Testis (tissue), 3 donors: Measurements from ENCODE around the gene FOXK2. TPM values are rescaled to one million over a fixed set of nuclear protein-coding genes. Genes with fewer than 3 reads are reported as not detected.
"Not testable (repeated sequence)": the region's sequence is repeated elsewhere in the genome, so short reads cannot be mapped to it uniquely, and the experiment has no call there.

Source experiments
- DNase-seq: peaks from one replicate; pipeline ENCODE4 v3.0.0-alpha.2; 2019
- H3K27ac ChIP-seq, 2 donors: fragments of 200-600 bp; sonication (generic); one replicate each; pipeline ENCODE4 v1.5.1; 2019
- H3K27me3 ChIP-seq: fragments of 200-600 bp; sonication (generic); one replicate; pipeline ENCODE4 v1.5.1; 2019
- H3K36me3 ChIP-seq: fragments of 200-600 bp; sonication (generic); one replicate; pipeline ENCODE4 v1.5.1; 2017; ENCODE audit warnings: low read depth; ENCODE audit errors: missing control alignments
- H3K4me1 ChIP-seq: fragments of 200-600 bp; sonication (generic); one replicate; pipeline ENCODE4 v1.5.1; 2019
- H3K4me3 ChIP-seq, 2 donors: fragments of 200-600 bp; sonication (generic); one replicate each; pipeline ENCODE4 v1.5.1; 2017 to 2019
- H3K9me3 ChIP-seq: fragments of 200-600 bp; sonication (generic); one replicate; pipeline ENCODE4 v1.5.1; 2017
- POLR2A ChIP-seq: fragments of 450-650 bp; IDR thresholded peaks from one replicate; pipeline ENCODE4 v1.6.1; 2017; ENCODE audit warnings: antibody characterized with exemption, mild to moderate bottlenecking, moderate library complexity
- WGBS, 2 donors: methylation state at CpG; one replicate each; pipeline ENCODE4 v1.1.5; 2018; 5-methylcytosine and 5-hydroxymethylcytosine counted together
- intact Hi-C: fragments of 100-400 bp; cut with DNase I; formaldehyde crosslinking; loops from one replicate; pipeline ENCODE4 v1.15.1; 2023; ENCODE audit warnings: low total_unique reads
- polyA plus RNA-seq: library from polyadenylated mRNA; stranded (reverse); fragments of 350-450 nt; fragmentation: Illumina TruSeq; extraction: RNeasy Lipid Tissue Mini Kit (QIAGEN cat#74804); gene quantifications from one replicate; pipeline ENCODE4 v1.2.3, GENCODE V29; 2014; ENCODE audit warnings: low read depth, low replicate concordance; ENCODE audit not compliant: insufficient read depth
- total RNA-seq, 2 donors: library from RNA; depleted of rRNA; stranded (reverse); fragments of >200 nt; gene quantifications; one replicate each; pipeline ENCODE4 v1.2.3, GENCODE V29; 2016
- TF ChIP-seq, protein P1 (sequence below), 3 experiments: fragments of 450-650 bp in 2 of 3; fragments of 200-600 bp in 1 of 3; sonication (generic) in 1 of 3; IDR thresholded peaks; one replicate each; pipeline ENCODE4 v1.5.1; 2016 to 2019; ENCODE audit warnings: antibody characterized with exemption in 3 of 3, mild to moderate bottlenecking in 2 of 3, moderate library complexity in 1 of 3

Gene FOXK2
- total and polyA plus RNA-seq, 3 donors from 2014 or later, result 85.8 to 95.1 (median 94.3) TPM

DNA sequence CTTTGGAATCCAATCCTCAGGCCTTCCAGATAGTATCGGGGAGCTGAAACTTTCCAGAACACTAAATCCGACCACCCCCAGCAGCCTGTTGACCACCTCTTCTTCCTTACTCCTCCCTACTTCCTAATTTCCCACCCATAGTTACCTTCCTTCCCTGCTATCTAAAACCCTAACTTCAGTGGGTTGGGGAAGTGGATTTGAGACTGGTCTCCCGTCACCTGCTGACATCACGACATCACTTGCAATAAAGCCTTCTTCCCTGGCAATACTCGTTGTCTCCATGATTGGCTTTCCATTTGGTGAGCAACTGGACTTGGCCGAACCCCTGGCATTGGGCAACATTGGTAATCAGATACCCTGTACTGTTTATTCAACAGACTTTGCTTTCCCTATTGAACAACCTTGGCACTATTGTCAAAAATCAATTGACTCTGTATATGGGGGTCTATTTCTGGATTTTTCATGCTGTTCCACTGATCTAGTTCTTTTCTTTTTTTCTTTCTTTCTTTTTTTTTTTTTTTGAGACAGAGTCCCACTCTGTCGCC is 11.8 kb upstream of the FOXK2 start:
- Histone ChIP-seq H3K9me3 (no peaks in the 10 kb centered on the region), H3K27ac (no peak overlapping the region), H3K36me3 (no peaks in the 10 kb centered on the region), H3K27me3 (no peaks in the 10 kb centered on the region), H3K4me1 (no peaks in the 10 kb centered on the region), H3K4me3 (no peak overlapping the region)
- intact Hi-C loops, result no loop called here
- WGBS, 2 donors, result 85 to 92% methylated on average over 7 of the region's 7 CpGs
- TF ChIP-seq, protein P1, sequence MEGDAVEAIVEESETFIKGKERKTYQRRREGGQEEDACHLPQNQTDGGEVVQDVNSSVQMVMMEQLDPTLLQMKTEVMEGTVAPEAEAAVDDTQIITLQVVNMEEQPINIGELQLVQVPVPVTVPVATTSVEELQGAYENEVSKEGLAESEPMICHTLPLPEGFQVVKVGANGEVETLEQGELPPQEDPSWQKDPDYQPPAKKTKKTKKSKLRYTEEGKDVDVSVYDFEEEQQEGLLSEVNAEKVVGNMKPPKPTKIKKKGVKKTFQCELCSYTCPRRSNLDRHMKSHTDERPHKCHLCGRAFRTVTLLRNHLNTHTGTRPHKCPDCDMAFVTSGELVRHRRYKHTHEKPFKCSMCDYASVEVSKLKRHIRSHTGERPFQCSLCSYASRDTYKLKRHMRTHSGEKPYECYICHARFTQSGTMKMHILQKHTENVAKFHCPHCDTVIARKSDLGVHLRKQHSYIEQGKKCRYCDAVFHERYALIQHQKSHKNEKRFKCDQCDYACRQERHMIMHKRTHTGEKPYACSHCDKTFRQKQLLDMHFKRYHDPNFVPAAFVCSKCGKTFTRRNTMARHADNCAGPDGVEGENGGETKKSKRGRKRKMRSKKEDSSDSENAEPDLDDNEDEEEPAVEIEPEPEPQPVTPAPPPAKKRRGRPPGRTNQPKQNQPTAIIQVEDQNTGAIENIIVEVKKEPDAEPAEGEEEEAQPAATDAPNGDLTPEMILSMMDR (IDR thresholded peaks at IDR 0.05), result no peak
- TF ChIP-seq POLR2A, result no peak
- DNase-seq, result no peak

DNA sequence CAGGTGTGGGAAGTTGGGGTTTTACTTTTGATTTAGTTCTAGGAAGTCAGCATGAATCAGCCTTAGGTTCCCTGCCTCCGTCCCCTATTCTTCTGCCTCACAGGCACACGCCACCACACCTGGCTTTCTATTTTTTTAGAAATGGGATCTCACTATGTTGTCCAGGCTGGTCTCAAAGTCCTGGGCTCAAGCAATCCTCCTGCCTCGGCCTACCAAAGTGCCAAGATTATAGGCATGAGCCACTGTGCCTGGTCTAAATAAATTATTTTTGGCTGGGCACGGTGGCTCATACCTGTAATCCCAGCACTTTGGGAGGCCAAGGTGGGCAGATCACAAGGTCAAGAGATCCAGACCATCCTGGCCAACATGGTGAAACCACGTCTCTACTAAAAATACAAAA is 7.9 kb upstream of the FOXK2 start:
- H3K4me3 ChIP-seq, H3K27ac ChIP-seq, H3K9me3 ChIP-seq, H3K36me3 ChIP-seq, H3K4me1 ChIP-seq, H3K27me3 ChIP-seq, intact Hi-C loops, DNase-seq: not testable (repeated sequence)
- WGBS, 2 donors, result 89 to 91% methylated on average over 5 of the region's 5 CpGs

DNA sequence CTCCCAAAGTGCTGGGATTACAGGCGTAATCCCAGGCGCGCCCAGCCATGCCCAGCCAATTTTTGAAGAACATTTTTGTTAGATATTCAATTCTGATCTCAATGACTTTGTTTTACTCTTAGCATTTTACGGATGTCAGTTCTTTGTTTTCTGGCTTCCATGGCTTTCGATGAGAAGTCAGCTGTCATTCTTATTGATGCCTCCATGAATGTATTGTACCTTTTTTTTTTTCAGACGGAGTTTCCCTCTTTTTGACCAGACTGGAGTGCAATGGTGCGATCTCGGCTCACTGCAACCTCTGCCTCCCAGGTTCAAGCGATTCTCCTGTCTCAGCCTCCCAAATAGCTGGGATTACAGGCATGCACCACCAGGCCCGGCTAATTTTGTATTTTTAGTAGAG is 5.7 kb upstream of the FOXK2 start:
- H3K4me3 ChIP-seq, H3K27me3 ChIP-seq, DNase-seq, H3K4me1 ChIP-seq, H3K9me3 ChIP-seq, H3K36me3 ChIP-seq, H3K27ac ChIP-seq, intact Hi-C loops: not testable (repeated sequence)
- WGBS, 2 donors, result 90 to 96% methylated on average over 10 of the region's 10 CpGs

DNA sequence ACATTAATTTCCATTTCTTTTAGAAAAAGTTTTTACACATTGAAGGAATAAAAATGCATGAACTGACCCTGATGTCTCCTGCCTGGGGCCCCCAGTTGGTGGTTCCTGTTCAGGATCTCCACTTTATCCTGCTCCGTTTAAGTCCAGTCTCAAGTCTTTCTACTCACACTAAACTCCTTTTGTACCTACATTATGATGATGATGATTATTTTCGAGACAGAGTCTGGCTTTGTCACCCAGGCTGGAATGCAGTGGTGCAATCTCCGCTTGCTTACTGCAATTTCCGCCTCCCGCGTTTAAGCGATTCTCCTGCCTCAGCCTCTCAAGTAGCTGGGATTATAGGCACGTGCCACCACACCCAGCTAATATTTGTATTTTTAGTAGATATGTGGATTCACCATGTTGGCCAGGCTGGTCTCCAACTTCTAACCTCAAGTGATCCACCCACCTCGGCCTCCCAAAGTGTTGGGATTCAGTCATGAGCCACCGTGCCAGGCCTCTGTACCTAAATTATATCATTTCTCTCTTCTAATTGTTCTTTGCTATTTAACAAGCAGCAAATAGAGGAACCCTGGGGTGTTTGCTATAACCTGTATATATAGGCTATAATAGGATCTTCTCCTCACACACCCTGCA is 2.2 kb upstream of the FOXK2 start:
- intact Hi-C loops, result no loop called here
- TF ChIP-seq, protein P1 (IDR thresholded peaks at IDR 0.05), result no peak
- no peak for TF ChIP-seq POLR2A
- Histone ChIP-seq H3K27ac (no peak overlapping the region), H3K27me3 (no peaks in the 10 kb centered on the region), H3K4me1 (peaks cover 6% of the 10 kb centered on the region), H3K36me3 (no peaks in the 10 kb centered on the region), H3K4me3 (no peak overlapping the region), H3K9me3 (no peaks in the 10 kb centered on the region)
- no peak for DNase-seq
- WGBS, 2 donors, result 87 to 89% methylated on average over 10 of the region's 10 CpGs

DNA sequence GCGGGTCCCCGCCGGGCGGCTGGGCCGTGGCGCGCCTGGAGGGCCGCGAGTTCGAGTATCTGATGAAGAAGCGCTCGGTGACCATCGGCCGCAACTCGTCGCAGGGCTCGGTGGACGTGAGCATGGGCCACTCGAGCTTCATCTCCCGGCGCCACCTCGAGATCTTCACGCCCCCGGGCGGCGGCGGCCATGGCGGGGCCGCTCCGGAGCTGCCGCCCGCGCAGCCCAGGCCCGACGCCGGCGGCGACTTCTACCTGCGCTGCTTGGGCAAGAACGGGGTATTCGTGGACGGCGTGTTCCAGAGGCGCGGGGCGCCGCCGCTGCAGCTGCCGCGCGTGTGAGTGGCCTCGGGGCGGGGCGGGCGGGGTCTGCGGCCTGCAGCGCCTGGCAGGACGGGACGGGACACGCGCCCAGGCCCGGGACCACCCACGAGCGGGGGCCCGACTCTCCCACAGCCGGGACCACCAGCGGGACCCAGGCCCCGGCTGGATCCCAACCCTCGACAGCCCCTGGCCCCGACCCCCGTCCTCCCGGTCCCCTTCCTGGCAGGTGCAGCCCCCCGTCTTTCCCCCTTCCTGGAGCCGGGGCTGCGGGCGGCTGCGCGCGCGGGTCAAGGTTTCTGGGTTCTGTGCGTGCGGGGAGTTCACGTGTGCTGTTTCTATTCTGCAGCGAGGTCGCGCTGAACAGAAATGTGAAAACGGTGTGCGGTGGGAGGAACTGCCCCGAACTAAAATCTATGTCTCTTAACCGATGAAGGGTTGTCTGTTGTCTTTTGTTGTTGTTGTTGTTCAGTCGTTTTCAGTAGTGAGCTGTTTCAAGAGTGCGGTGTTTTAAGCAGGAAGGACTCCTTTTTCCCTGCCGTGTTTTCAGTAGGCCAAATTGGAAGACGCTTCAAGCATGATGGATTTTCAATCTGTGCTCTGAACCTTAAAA is 705 bp downstream of the FOXK2 start:
- peak overlapping the region; percentile 92 to 93 for H3K27ac ChIP-seq
- H3K27me3 ChIP-seq, result no peaks in the 10 kb centered on the region
- no peaks in the 10 kb centered on the region for H3K9me3 ChIP-seq
- 0 to 1% methylated on average over 11 to 74 of the region's 94 CpGs for WGBS, 2 donors
- H3K36me3 ChIP-seq, result no peaks in the 10 kb centered on the region
- peak; percentile 49 for DNase-seq
- peaks cover 21% of the 10 kb centered on the region for H3K4me1 ChIP-seq
- intact Hi-C loops, result no loop called here
- TF ChIP-seq, protein P1 (IDR thresholded peaks at IDR 0.05), result no peak
- no peak for TF ChIP-seq POLR2A
- peak overlapping the region; percentile 73 to 83 for H3K4me3 ChIP-seq
